ENCODE results near the gene GABARAPL2.
A peak's percentile ranks its signal among the peaks of the same experiment; 100 is the strongest.
"Not testable (repeated sequence)": the region's sequence is repeated elsewhere in the genome, so short reads cannot be mapped to it uniquely, and the experiment has no call there.

GABARAPL2 gene

DNA sequence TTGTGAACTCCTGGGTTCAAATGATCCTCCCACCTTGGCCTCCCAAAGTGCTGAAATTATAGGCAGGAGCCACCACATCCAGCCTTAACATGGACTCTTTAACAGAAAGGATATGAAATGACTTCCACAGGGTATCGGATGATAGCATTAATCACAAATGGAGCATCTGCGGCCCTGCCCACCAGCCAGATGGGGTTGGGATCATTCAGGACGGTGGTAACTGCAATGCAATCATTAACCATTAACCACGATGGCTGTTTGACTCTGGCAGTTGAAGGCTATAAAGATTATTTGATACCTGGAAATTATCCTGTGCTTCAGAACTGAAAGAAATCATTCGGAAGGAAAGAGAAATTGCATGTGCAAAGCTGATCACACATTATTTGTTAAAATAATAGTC, 24.9 kb upstream of the GABARAPL2 start:
- H3K4me3 ChIP-seq (ENCODE audit: low read length), result no peak overlapping the region
- TF ChIP-seq ZNF274 (IDR thresholded peaks at IDR 0.05; ENCODE audit: low read depth, low read length), result no peak

DNA sequence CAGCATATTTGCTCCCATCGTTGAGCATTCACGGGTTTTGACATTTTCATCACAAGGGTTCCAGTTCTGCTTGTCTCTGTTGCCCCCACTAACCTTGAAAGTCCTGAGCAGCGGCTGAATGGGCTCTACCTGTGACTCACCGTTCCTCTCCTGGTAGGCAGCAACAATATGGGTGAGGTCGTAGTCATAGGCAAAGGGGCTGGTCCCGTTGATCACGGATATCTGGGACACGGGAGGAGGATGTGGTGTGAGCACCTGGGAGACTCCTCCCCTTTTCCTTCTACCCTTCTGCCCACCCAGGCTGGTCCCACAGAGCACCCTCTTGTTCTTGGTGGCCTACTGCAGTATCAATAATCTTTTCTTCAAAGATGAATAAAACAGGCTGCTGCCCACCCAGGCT, 23.7 kb upstream of the GABARAPL2 start:
- not testable (repeated sequence) for H3K4me3 ChIP-seq (ENCODE audit: low read length)

DNA sequence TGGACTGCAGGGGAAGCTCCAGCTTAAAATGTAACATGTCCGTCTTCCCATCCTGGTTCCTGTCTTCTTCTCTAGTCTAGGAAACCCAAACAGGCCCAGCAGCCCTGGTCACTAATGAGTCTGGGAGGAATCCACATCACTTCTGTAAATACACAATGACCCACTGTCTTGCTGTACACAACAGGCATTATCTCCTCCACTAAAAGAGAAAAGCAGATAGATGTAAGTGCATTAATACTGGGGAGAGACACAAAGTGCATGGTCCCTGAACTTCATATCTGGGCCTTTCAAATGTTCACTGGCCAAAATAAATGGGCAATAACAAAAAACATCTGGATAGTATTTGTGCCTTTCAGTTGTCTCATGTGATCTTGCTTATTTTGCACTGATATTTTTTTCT, 20.3 kb upstream of the GABARAPL2 start:
- not testable (repeated sequence) for H3K4me3 ChIP-seq (ENCODE audit: low read length)

DNA sequence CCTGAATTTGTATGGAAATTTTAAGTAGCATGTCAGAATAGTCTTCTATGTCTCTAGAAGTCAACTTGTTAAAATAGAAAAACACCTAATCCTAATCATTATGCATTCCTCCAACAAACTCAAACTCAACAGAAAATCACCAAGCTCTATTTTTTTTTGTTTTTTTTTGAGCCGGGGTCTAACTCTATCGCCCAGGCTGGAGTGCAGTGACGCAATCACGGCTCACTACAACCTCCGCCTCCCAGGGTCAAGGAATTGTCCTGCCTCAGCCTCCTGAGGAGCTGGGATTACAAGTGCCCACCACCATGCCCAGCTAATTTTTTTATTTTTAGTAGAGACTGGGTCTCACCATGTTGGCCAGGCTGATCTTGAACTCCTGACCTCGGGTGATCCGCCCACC, 19.9 kb upstream of the GABARAPL2 start:
- TF ChIP-seq ZNF274 (IDR thresholded peaks at IDR 0.05; ENCODE audit: low read depth, low read length), result no peak
- no peak overlapping the region for H3K4me3 ChIP-seq (ENCODE audit: low read length)

DNA sequence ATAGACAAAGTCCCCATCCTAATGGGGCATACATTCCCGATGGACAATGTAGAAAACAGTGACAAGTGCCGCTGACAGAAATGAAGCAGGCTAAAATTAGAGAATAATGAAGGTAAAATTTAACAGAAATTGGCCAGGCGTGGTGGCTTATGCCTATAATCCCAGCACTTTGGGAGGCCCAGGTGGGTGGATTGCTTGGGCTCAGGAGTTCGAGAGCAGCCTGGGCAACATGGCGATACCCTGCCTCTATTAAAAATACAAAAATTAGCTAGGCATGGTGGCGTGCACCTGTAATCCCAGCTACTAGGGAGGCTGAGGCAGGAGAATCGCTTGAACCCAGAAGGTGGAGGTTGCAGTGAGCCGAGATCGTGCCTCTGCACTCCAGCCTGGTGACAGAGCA, 17.7 kb upstream of the GABARAPL2 start:
- not testable (repeated sequence) for H3K4me3 ChIP-seq (ENCODE audit: low read length)

DNA sequence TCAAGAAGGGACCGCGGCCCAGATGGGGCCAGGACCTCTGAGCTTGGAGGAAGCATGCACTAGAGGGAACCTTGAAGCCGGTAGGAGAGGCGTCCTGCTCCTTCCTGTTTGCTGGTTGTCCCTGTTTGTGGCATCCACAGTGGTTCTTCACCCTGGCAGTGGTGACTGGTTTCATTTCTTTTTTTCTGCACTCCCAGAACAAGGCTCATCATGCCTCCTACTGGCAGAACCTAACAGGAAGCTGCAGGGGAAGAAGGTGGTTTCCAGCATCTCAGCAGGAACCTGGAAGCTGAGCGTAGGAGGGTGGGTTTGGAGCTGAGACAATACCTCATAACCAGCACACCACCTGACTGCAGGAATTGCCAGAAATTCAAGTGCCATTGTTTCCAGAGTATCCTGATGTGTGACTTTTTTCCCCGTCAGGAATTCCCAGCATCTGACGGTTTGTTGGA, 15.9 kb upstream of the GABARAPL2 start:
- no peak for TF ChIP-seq ZNF274 (IDR thresholded peaks at IDR 0.05; ENCODE audit: low read depth, low read length)

DNA sequence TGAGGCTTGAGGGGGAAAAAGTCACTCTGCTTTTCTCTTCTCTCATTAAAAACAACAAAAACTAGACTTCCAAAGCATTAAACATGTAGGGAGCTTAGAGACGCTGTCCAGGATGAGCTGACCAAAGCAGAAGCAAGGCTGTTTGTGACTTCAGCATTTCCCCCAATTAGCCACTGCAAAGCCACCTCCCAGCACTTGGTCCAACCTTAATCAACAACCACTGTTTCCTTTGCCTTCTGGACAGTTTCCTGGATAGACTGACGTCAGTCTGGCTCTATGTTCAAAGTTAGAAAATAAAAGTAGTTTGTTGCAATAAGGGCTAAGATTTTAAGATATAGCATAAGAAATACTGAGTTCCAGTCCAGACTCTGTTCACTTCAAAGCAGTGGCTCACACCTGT, 13.2 kb upstream of the GABARAPL2 start:
- TF ChIP-seq ZNF274 (IDR thresholded peaks at IDR 0.05; ENCODE audit: low read depth, low read length), result no peak
- H3K4me3 ChIP-seq (ENCODE audit: low read length), result no peak overlapping the region

More for the DNA sequence above, 15.9 kb upstream of the GABARAPL2 start:
- no peak overlapping the region for H3K4me3 ChIP-seq (ENCODE audit: low read length)

DNA sequence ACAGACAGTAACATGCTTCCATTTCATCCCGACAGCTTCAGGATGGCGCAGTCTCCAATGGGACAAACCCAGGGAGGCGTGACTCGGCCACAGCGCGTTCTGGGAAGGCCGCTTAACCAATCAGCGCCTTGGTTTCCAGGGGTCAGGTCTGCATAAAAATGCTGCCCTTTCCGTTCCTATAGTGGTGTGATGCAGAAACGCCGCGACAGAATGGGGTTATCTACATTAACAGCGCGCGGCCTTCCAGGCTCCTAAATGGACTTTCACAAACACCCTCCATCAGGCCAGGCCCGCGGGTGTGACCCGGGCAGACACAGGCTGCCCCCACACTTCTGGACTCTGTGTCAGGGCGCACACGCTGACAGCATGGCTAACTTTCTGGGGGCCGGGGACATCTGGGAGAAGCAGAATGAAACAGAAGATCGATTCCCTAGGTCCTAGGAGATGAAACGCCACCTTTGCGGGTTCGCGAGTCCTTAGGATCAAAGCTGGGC, 10.9 kb upstream of the GABARAPL2 start:
- H3K4me3 ChIP-seq (ENCODE audit: low read length), result peak overlapping the region; percentile 69
- no peak for TF ChIP-seq ZNF274 (IDR thresholded peaks at IDR 0.05; ENCODE audit: low read depth, low read length)

DNA sequence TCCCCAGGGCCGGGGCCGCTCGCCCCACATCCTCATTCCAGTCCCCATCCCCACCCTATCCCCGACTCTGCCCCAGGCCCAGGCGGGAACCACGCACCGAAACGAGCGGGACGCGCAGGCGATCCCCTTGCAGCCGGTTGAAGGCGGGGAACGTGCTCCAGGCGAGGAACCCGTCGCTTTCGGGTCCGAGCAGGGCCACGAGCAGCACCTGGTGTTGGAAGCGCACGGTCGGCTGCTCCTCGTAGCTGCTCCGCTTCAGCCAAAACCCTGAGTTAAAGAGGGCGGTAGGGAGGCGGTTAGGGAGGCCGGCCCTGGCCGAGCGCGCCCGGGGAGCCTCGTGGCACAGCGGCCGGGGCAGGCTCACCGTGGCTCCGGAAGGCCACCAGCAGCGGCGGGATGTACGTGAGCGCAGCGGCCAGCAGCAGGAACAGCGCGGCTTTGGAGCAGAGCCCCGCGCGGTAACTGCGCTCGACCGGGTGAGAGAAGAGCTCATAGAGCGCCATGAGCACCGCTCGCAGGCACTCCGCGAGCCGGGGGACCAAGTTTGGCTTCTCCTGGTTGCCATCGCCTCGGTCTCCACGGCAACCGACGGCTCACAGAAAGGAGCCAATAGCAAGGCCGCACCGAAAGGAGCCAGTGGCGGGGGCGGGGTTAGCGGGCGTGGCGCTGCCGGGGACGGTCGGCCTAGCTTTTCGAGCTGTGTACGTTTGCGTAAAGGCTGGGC, 10.3 kb upstream of the GABARAPL2 start, which contains the start of gene TMEM231:
Gene TMEM231, minus strand, starts transcription at position 546 of the 724 bp plus-strand sequence. Its CDS starts 43 bp downstream, at position 503.
- H3K4me3 ChIP-seq (ENCODE audit: low read length), result peak within 1 kb of the TSS; percentile 69
- TF ChIP-seq ZNF274 (IDR thresholded peaks at IDR 0.05; ENCODE audit: low read depth, low read length), result no peak

DNA sequence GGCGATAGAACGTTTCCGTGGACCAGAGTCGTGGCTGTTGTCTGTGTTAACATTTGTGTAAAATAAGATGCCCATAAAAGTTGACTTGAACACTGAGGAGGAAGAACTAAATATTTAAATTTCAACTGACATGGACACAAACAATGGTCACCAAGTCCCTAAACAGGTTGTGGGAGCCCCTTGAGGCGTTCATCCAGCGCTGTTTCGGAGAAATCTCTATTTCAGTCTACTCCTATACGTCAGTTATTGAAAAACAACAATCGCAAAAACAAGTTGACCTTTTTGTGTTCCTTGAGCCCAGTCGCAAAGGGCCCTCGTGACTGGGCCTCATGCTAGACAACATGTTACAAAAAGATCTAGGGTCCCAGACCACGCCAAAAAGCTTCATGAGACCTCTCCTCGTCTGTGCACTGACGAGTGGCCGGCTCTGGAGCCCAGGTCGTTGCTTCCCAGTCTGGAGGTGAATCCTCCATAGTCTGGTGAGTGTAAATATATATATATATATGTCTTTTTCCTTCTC, 9.7 kb upstream of the GABARAPL2 start:
- no peak overlapping the region; the same call in 1 of the 2 replicates for H3K4me3 ChIP-seq (ENCODE audit: low read length)
- TF ChIP-seq ZNF274 (IDR thresholded peaks at IDR 0.05; ENCODE audit: low read depth, low read length), result no peak

DNA sequence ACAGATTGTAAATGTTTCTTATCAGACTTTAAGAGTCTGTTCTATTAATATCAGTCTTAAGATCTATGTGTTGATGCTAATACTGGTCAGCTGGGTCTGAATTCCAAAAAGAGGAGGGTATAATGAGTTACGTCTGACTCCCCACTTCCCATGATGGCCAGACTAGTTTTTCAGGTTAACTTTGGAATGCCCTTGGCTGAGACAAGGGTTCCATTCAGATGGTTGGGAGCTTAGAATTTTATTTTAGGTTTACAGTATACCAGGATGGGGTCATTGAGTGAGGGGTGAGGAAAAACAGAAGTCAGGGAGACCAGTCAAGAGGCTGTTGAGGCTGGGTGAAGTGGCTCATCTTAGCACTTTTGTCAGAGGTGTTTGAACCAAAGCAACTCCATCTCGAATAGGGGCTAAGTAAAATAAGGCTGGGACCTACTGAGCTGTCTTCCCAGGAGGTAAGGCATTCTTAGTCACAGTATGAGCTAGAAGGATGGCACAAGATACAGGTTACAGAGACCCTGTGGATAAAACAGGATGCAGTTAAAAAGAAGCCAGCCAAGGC, 7.3 kb upstream of the GABARAPL2 start:
- H3K4me3 ChIP-seq (ENCODE audit: low read length), result no peak overlapping the region
- TF ChIP-seq ZNF274 (IDR thresholded peaks at IDR 0.05; ENCODE audit: low read depth, low read length), result no peak

DNA sequence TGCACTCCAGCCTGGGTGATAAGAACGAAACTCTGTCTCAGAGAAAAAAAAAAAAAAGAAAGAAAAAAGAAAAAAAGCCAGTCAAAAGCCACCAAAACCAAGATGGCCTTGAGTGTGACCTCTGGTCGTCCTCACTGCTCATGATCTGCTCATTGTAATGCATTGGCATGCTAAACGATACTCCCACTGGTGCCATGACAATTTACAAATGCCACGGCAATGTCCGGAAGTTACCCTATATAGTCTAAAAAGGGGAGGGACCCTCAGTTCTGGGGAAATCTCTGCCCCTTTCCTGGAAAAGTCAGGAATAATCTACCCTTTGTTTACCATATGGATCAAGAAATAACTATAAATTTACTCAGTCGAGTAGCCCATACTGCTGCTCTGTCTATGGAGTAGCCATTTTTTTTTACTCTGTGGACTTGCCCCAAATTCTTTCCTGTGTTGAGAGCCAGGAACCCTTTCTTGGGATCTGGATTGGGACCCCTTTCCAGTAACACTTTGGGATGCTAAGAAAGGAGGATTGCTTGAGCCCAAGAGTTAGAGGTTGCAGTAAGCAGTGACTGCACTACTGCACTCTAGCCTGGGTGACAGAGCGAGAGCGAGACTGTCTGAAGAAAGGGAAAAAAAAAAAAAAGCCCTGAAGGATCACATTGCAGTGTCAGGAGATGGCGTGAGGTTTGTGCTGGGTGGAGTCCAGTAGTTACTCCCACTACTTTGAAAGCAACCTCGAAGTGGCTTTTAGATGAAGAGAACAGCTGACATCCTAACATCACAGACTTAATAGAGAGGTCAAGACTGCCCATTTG, 6.4 kb upstream of the GABARAPL2 start:
- TF ChIP-seq ZNF274 (IDR thresholded peaks at IDR 0.05; ENCODE audit: low read depth, low read length), result no peak
- H3K4me3 ChIP-seq (ENCODE audit: low read length), result no peak overlapping the region

DNA sequence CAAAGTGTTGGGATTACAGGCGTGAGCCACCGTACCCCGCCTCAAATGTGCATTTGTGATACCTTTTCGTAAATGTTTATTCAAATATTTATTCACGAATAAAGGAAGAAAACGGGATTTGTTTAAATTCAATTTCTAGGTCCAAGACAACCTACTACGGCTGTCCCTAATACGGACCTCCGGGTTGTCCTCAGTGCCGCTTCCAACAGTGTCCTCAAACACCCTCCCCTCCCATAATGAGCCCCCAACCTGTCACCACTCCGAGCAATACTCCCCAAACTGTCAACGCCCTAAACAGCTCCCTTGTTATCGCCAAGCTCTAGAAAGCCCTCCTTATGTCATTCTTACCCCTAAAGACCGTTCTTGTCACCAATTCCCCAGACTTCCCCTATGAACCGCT, 539 bp upstream of the GABARAPL2 start:
- peak overlapping the region; percentile 79 for H3K4me3 ChIP-seq (ENCODE audit: low read length)
- TF ChIP-seq ZNF274 (IDR thresholded peaks at IDR 0.05; ENCODE audit: low read depth, low read length), result no peak

DNA sequence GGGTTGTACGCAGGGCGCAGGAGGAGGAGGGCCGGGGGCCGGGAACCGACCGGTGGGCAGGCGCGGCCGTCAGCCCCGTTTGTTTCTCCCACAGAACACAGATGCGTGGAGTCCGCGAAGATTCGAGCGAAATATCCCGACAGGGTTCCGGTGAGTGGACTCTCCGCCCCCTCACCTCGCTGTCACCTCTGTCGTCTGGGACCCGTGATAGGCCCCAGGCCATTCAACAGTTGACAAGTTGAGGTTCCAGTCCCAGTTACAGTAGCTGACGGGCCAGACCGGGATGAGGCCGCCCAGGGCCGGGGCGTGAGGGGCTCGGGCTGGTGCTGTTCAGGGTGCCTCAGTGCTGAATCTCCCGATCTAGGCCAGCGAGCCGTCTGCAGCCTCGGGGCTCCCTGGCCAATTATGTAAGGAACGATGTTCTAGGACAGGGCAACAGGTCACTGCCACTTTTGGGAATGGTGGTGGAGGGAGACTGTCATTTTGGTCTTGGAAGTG, 628 bp downstream of the GABARAPL2 start:
- H3K4me3 ChIP-seq (ENCODE audit: low read length), result peak overlapping the region; percentile 79
- no peak for TF ChIP-seq ZNF274 (IDR thresholded peaks at IDR 0.05; ENCODE audit: low read depth, low read length)
